AG09319 (cell line): ENCODE measurements around the gene CUBN.

Source experiments
- DNase-seq: peaks from one replicate; pipeline ENCODE4 v3.0.0-alpha.2; 2010; ENCODE audit warnings: low read depth; ENCODE audit errors: extremely low read depth
- CTCF ChIP-seq: IDR thresholded peaks from 2 replicates; pipeline ENCODE4 v1.5.1; 2011; ENCODE audit warnings: low read depth, mild to moderate bottlenecking, inconsistent platforms, low read length, moderate library complexity

Gene CUBN

GRCh38 chr10:17144032-17144431 lies 14.4 kb upstream of the CUBN start:
- no peak for DNase-seq
- no peak for TF ChIP-seq CTCF

- TF ChIP-seq CTCF, result no peak
- no peak for DNase-seq
Observed at GRCh38 chr10:17143055-17143690, 13.6 kb upstream of the CUBN start.

- no peak for DNase-seq
- TF ChIP-seq CTCF, result no peak
Observed at GRCh38 chr10:17141504-17142229, 12.1 kb upstream of the CUBN start.

- no peak for TF ChIP-seq CTCF
- DNase-seq, result no peak
Observed at GRCh38 chr10:17140386-17140761, 10.8 kb upstream of the CUBN start.

- no peak for DNase-seq
- TF ChIP-seq CTCF, result no peak
Observed at GRCh38 chr10:17138460-17139042, 8.9 kb upstream of the CUBN start.

- DNase-seq, result no peak
- TF ChIP-seq CTCF, result no peak
Observed at GRCh38 chr10:17134737-17135260, 5.2 kb upstream of the CUBN start.

GRCh38 chr10:17134282-17134681 lies 4.7 kb upstream of the CUBN start:
- no peak for TF ChIP-seq CTCF

More at GRCh38 chr10:17134282-17134681, 4.7 kb upstream of the CUBN start:
- no peak for DNase-seq
